H9 (cell line): ENCODE results near the gene SOBP. TPM values are rescaled to one million over a fixed set of nuclear protein-coding genes. Genes with fewer than 3 reads are reported as not detected.

Experiments
- DNase-seq: peaks from one replicate; pipeline ENCODE4 v3.0.0-alpha.2; 2017
- H2AFZ ChIP-seq: one replicate; pipeline ENCODE4 v1.6.1; 2013; ENCODE audit warnings: mild to moderate bottlenecking, low read length, control low read depth, moderate library complexity
- H2AK5ac ChIP-seq: 2 replicates; pipeline ENCODE4 v1.6.1; 2013; ENCODE audit warnings: low read length, control low read depth, mixed read lengths; ENCODE audit not compliant: insufficient read length
- H2BK120ac ChIP-seq: one replicate; pipeline ENCODE4 v1.6.1; 2013; ENCODE audit warnings: low read depth, mild to moderate bottlenecking, low read length, control low read depth, inconsistent platforms; ENCODE audit not compliant: poor library complexity, severe bottlenecking
- H2BK12ac ChIP-seq: 2 replicates; pipeline ENCODE4 v1.6.1; 2013; ENCODE audit warnings: low read length, control low read depth, mixed read lengths, low read depth; ENCODE audit not compliant: insufficient read length
- H2BK15ac ChIP-seq: 2 replicates; pipeline ENCODE4 v1.6.1; 2013; ENCODE audit warnings: low read depth, low read length, control low read depth
- H2BK20ac ChIP-seq: one replicate; pipeline ENCODE4 v1.6.1; 2013; ENCODE audit warnings: low read depth, mild to moderate bottlenecking, low read length, control low read depth, inconsistent platforms; ENCODE audit not compliant: poor library complexity, severe bottlenecking
- H2BK5ac ChIP-seq: 2 replicates; pipeline ENCODE4 v1.6.1; 2013; ENCODE audit warnings: low read length, control low read depth, mixed read lengths; ENCODE audit not compliant: insufficient read length
- H3K14ac ChIP-seq: 2 replicates; pipeline ENCODE4 v1.6.1; 2013; ENCODE audit warnings: low read length, control low read depth; ENCODE audit not compliant: insufficient read depth
- H3K18ac ChIP-seq: 2 replicates; pipeline ENCODE4 v1.6.1; 2013; ENCODE audit warnings: low read depth, mild to moderate bottlenecking, mixed read lengths, low read length, control low read depth; ENCODE audit not compliant: insufficient read length
- H3K23ac ChIP-seq: 2 replicates; pipeline ENCODE4 v1.6.1; 2013; ENCODE audit warnings: low read length, control low read depth, mixed read lengths, low read depth; ENCODE audit not compliant: insufficient read length
- H3K23me2 ChIP-seq: 2 replicates; pipeline ENCODE4 v1.6.1; 2013; ENCODE audit warnings: low read depth, mild to moderate bottlenecking, mixed read lengths, low read length, control low read depth; ENCODE audit not compliant: insufficient read length, poor library complexity, severe bottlenecking
- H3K27ac ChIP-seq: 2 replicates; pipeline ENCODE4 v1.5.1; 2013; ENCODE audit warnings: low read length, control low read depth, mixed read lengths, low read depth; ENCODE audit not compliant: insufficient read length
- H3K27me3 ChIP-seq: 2 replicates; pipeline ENCODE4 v1.6.1; 2013; ENCODE audit warnings: low read length, control low read depth, inconsistent platforms; ENCODE audit not compliant: insufficient read depth
- H3K4ac ChIP-seq: 2 replicates; pipeline ENCODE4 v1.6.1; 2013; ENCODE audit warnings: low read depth, mild to moderate bottlenecking, control low read depth, inconsistent platforms, low read length, moderate library complexity
- H3K4me1 ChIP-seq: 2 replicates; pipeline ENCODE4 v1.6.1; 2013; ENCODE audit warnings: low read length, control low read depth, inconsistent platforms; ENCODE audit not compliant: insufficient read depth
- H3K4me2 ChIP-seq: 2 replicates; pipeline ENCODE4 v1.6.1; 2013; ENCODE audit warnings: low read length, control low read depth, mixed read lengths; ENCODE audit not compliant: insufficient read length, insufficient read depth
- H3K56ac ChIP-seq: 2 replicates; pipeline ENCODE4 v1.6.1; 2013; ENCODE audit warnings: low read depth, mild to moderate bottlenecking, mixed read lengths, low read length, control low read depth; ENCODE audit not compliant: insufficient read length
- H3K79me1 ChIP-seq: 2 replicates; pipeline ENCODE4 v1.6.1; 2013; ENCODE audit warnings: low read depth, mild to moderate bottlenecking, moderate library complexity, low read length, control low read depth, inconsistent platforms; ENCODE audit not compliant: insufficient read depth, poor library complexity, severe bottlenecking
- H3K79me2 ChIP-seq: 2 replicates; pipeline ENCODE4 v1.6.1; 2013; ENCODE audit warnings: low read length, control low read depth, inconsistent platforms; ENCODE audit not compliant: insufficient read depth
- H3K9ac ChIP-seq: 2 replicates; pipeline ENCODE4 v1.6.1; 2013; ENCODE audit warnings: low read length, control low read depth, mixed read lengths; ENCODE audit not compliant: insufficient read length; ENCODE audit errors: extremely low read depth
- H3K9me3 ChIP-seq: one replicate; pipeline ENCODE4 v1.6.1; 2013; ENCODE audit warnings: low read depth, low read length, inconsistent platforms; ENCODE audit not compliant: control insufficient read depth
- H3T11ph ChIP-seq: one replicate; pipeline ENCODE4 v1.6.1; 2013; ENCODE audit warnings: mild to moderate bottlenecking, low read length, control low read depth, inconsistent platforms
- H4K20me1 ChIP-seq: one replicate; pipeline ENCODE4 v1.6.1; 2013; ENCODE audit not compliant: control insufficient read depth, insufficient read length, insufficient read depth
- H4K5ac ChIP-seq: 2 replicates; pipeline ENCODE4 v1.6.1; 2013; ENCODE audit warnings: low read depth, mild to moderate bottlenecking, mixed read lengths, low read length, control low read depth; ENCODE audit not compliant: insufficient read length
- H4K8ac ChIP-seq: replicated peaks from 2 replicates; pipeline ENCODE4 v1.6.1; 2013; ENCODE audit warnings: low read length, control low read depth, mixed read lengths, low read depth; ENCODE audit not compliant: insufficient read length
- H4K91ac ChIP-seq: 2 replicates; pipeline ENCODE4 v1.6.1; 2013; ENCODE audit warnings: low read depth, mild to moderate bottlenecking, moderate library complexity, mixed read lengths, low read length, control low read depth; ENCODE audit not compliant: insufficient read length
- H3K27ac Mint-ChIP-seq, 3 experiments: 2 replicates in 2 of 3; 3 replicates in 1 of 3; pipeline ENCODE4 v1.8.0; 2020 to 2021; ENCODE audit warnings: mixed read lengths in 3 of 3, mild to moderate bottlenecking in 1 of 3, moderate library complexity in 1 of 3
- H3K27me3 Mint-ChIP-seq: 2 replicates; pipeline ENCODE4 v1.8.0; 2021; ENCODE audit warnings: low read depth, mild to moderate bottlenecking, moderate library complexity, mixed read lengths
- H3K36me3 Mint-ChIP-seq, 3 experiments: 2 replicates in 2 of 3; 3 replicates in 1 of 3; pipeline ENCODE4 v1.8.0; 2020 to 2021; ENCODE audit warnings: low read depth in 3 of 3, mixed read lengths in 3 of 3; ENCODE audit not compliant: insufficient read depth in 1 of 3
- H3K4me1 Mint-ChIP-seq, 2 experiments: 2 replicates each; pipeline ENCODE4 v1.8.0; 2020; ENCODE audit warnings: mixed read lengths in 2 of 2
- H3K4me3 Mint-ChIP-seq, 2 experiments: 2 replicates in 1 of 2; 3 replicates in 1 of 2; pipeline ENCODE4 v1.8.0; 2020 to 2021; ENCODE audit warnings: mild to moderate bottlenecking in 2 of 2, mixed read lengths in 2 of 2, moderate library complexity in 1 of 2
- H3K9me3 Mint-ChIP-seq, 2 experiments: 2 replicates in 1 of 2; 3 replicates in 1 of 2; pipeline ENCODE4 v1.8.0; 2020; ENCODE audit warnings: mild to moderate bottlenecking in 2 of 2, mixed read lengths in 2 of 2, moderate library complexity in 1 of 2
- CTCF ChIP-seq: fragments of 200-600 bp; sonication (generic); conservative IDR thresholded peaks from 3 replicates; pipeline ENCODE4 v1.8.0; 2021; ENCODE audit warnings: antibody characterized with exemption, mild to moderate bottlenecking
- WGBS: extraction: QIAGEN DNeasy Blood & Tissue Kit; methylation state at CpG from one replicate; pipeline ENCODE4 v1.1.7; 2013; ENCODE audit warnings: missing lambda C conversion rate, low lambda C conversion rate, mixed read lengths; ENCODE audit not compliant: insufficient read length; ENCODE audit errors: extremely low coverage; 5-methylcytosine and 5-hydroxymethylcytosine counted together
- total RNA-seq: library from RNA; stranded (reverse); gene quantifications from 2 replicates; pipeline ENCODE4 v1.2.1, GENCODE V29; 2021

SOBP gene
- total RNA-seq, 1 experiment from 2014 or later: 4.3 TPM

GRCh38 chr6:107531868-107532267 lies 42.0 kb downstream of the SOBP start:
- H3K79me1 ChIP-seq: no peaks in the 10 kb centered on the region
- no peak overlapping the region for H3K27ac ChIP-seq
- H2AK5ac ChIP-seq: no peak overlapping the region
- H3K9me3 ChIP-seq: no peaks in the 10 kb centered on the region
- no peak overlapping the region for H3K14ac ChIP-seq
- no CpG with 5 or more reads among the region's 2 CpGs for WGBS
- H3K4me2 ChIP-seq: no peak overlapping the region
- H3K23ac ChIP-seq: no peak overlapping the region
- TF ChIP-seq CTCF: no peak
- Mint-ChIP-seq H3K4me3 (no peak overlapping the region), H3K36me3 (no peaks in the 10 kb centered on the region), H3K9me3 (no peaks in the 10 kb centered on the region), H3K27me3 (no peaks in the 10 kb centered on the region), H3K27ac (peak overlapping the region in 1 of 3 experiments; percentile 42; a peak in 2 of 7 replicates), H3K4me1 (peaks cover 49 to 62% of the 10 kb centered on the region in 2 experiments)
- H3K27me3 ChIP-seq: no peaks in the 10 kb centered on the region
- no peaks in the 10 kb centered on the region for H4K20me1 ChIP-seq
- H4K8ac ChIP-seq: no peak overlapping the region
- no peak overlapping the region for H2BK5ac ChIP-seq
- no peak overlapping the region for H3K4ac ChIP-seq
- no peak overlapping the region for H2BK20ac ChIP-seq
- H2BK120ac ChIP-seq: no peak overlapping the region
- H4K91ac ChIP-seq: no peak overlapping the region
- no peaks in the 10 kb centered on the region for H3K23me2 ChIP-seq
- H2BK12ac ChIP-seq: no peak overlapping the region
- H3K4me1 ChIP-seq: peaks cover 23% of the 10 kb centered on the region
- no peak overlapping the region for H3K18ac ChIP-seq
- no peak overlapping the region for H2BK15ac ChIP-seq
- H2AFZ ChIP-seq: no peak overlapping the region
- no peak overlapping the region for H3K9ac ChIP-seq
- DNase-seq: no peak
- no peak overlapping the region for H4K5ac ChIP-seq
- H3T11ph ChIP-seq: no peak overlapping the region
- no peaks in the 10 kb centered on the region for H3K79me2 ChIP-seq
- no peak overlapping the region for H3K56ac ChIP-seq
